Dendritic cell treated with granulocyte-macrophage colony-stimulating factor and Interleukin-4, amounts not matched to agents 40 ng/mL and 50 ng/mL, for 4 days (primary cell): ENCODE measurements around the gene MRPL47.
"Not testable (repeated sequence)": the region's sequence is repeated elsewhere in the genome, so short reads cannot be mapped to it uniquely, and the experiment has no call there.

Experiments
- H3K27ac Mint-ChIP-seq: one replicate; pipeline ENCODE4 v1.8.0; 2022; ENCODE audit warnings: mild to moderate bottlenecking, mixed read lengths
- H3K27me3 Mint-ChIP-seq: one replicate; pipeline ENCODE4 v1.8.0; 2022; ENCODE audit warnings: mild to moderate bottlenecking, mixed read lengths
- H3K36me3 Mint-ChIP-seq: one replicate; pipeline ENCODE4 v1.8.0; 2022; ENCODE audit warnings: low read depth, mixed read lengths
- H3K4me1 Mint-ChIP-seq: one replicate; pipeline ENCODE4 v1.8.0; 2022; ENCODE audit warnings: low read depth, mixed read lengths
- H3K4me3 Mint-ChIP-seq: one replicate; pipeline ENCODE4 v1.8.0; 2022; ENCODE audit warnings: mild to moderate bottlenecking, moderate library complexity, mixed read lengths
- H3K9me3 Mint-ChIP-seq: one replicate; pipeline ENCODE4 v1.8.0; 2022; ENCODE audit warnings: mixed read lengths
- intact Hi-C: fragments of 100-400 bp; cut with micrococcal nuclease; formaldehyde crosslinking; loops from one replicate; pipeline ENCODE4 v1.15.0; 2022

Gene MRPL47

DNA sequence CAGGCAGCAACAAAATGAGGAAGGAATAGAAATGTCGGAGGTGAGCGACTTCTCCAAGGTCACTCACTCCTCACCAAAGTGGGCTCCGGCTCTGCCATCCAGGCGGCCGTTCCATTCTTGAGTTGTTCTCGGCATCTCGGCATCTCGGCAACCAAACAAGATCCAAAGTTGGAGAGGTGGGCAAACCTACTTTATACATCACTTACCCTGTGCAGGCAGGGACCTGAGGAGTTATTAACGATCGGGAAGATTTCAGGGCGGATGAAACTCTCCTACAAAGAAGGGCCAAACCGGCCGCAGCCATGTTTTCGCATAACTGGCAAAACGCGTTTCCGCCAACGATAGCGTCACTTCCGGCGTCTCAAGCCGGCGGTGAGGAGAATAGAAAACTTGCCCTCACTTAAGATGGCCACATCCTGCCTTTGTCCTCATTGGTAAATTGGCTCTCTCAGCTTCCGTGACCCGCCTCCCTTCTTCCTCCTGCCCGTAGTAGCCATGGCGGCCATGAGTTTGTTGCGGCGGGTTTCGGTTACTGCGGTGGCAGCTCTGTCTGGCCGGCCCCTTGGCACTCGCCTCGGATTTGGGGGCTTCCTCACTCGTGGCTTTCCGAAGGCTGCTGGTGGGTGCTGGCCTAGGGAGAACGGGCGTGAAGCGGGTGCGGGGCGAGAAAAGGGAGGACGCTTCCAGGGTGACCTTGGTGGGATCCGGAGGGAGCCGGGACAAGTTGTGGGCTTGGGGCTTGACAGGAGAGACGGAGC lies at the start of gene MRPL47, which contains the start of gene NDUFB5:
Gene MRPL47 (minus strand): TSS at position 318 of the 758 bp plus-strand sequence. CDS start 14 bp downstream, at position 304.
Gene NDUFB5 (plus strand): TSS at position 474 of the 758 bp plus-strand sequence. CDS start 22 bp downstream, at position 496.
- H3K4me3 Mint-ChIP-seq = peak within 1 kb of the TSS; percentile 100

DNA sequence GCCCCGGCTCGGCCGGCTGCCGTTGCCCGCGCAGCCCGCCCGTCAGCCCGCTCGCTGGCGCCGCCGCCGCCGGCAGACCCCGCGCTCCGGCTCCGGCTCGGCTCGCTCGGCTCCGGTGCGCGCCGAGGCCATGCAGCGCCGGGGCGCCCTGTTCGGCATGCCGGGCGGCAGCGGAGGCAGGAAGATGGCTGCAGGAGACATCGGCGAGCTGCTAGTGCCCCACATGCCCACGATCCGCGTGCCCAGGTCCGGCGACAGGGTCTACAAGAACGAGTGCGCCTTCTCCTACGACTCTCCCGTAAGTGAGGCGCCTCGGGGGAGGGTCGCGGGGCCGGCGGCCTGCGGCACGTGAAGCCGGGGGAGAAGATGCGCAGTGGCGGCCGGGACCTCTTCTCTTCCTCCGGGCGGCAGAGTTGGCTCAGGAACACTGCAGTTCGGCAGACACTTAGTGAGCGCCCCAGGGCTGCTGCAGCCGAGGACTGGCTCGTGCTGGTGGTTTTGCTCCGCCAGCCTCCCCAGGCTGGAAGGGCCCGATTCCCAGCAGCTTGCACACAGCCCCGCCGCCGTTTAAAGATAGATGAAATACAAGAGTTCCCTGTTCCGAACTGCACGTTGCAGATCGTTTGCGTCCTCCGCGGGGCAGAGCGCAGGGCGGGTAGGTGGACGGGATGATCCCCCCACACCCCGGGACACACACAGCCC lies 48.8 kb upstream of the MRPL47 start:
- H3K27me3 Mint-ChIP-seq = peaks cover 36% of the 10 kb centered on the region
- H3K4me1 Mint-ChIP-seq = peaks cover 24% of the 10 kb centered on the region
- H3K4me3 Mint-ChIP-seq = peak overlapping the region; percentile 89
- H3K9me3 Mint-ChIP-seq = no peaks in the 10 kb centered on the region
- H3K36me3 Mint-ChIP-seq = no peaks in the 10 kb centered on the region
- intact Hi-C loops = loop anchor here (5.0 kb wide), 1 partner anchor 44 kb away; no protein-coding TSS in a partner anchor
- peak overlapping the region; percentile 75 for H3K27ac Mint-ChIP-seq

More for the DNA sequence above, at the start of gene MRPL47, which contains the start of gene NDUFB5:
- intact Hi-C loops = loop anchor here (1.0 to 5.0 kb wide), 3 partner anchors 42 to 457 kb away; partner anchors contain the start of genes ACTL6A, MFN1 and PIK3CA
- Mint-ChIP-seq H3K4me1 (peaks cover 31% of the 10 kb centered on the region), H3K27ac (peak within 1 kb of the TSS; percentile 100), H3K27me3 (no peaks in the 10 kb centered on the region), H3K36me3 (peaks cover 49% of the 10 kb centered on the region), H3K9me3 (no peaks in the 10 kb centered on the region)

DNA sequence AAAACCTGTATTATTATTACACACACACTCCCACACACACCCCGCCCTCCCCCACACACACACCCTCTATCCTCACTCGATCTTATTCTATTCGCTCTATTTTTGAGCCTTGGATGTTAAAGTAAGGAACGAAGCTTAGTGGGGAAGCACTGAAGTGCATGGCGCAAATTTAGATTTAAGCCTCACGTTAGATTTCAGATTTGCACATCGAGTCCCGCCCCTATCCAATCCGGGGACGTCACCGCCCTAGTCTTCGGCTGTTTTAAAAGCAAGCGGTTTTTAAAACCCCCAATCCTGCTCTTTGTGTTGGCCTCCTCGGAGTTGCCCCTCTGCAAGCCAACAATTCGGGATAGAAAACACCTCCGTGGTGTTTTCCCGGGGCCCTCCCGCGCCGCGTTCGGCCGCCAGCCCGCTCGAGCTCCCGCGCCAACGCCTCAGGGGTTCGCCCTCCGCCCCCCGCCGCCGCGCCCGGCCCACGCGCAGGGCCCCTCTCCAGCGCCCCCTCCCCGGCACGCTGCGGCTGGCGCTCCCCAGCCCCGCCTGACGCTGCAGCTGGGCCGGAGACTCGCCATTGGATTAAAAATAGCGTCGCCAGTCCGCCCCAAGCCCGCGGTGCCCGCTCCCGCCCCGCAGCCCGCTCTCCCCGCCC lies 48.1 kb upstream of the MRPL47 start, which contains the start of gene USP13:
Gene USP13 (plus strand): TSS at position 594 of the 649 bp plus-strand sequence. CDS start 186 bp downstream, outside the sequence.
- H3K4me1 Mint-ChIP-seq = peaks cover 24% of the 10 kb centered on the region
- peak within 1 kb of the TSS; percentile 75 for H3K27ac Mint-ChIP-seq
- H3K27me3 Mint-ChIP-seq = peaks cover 36% of the 10 kb centered on the region
- peak within 1 kb of the TSS; percentile 89 for H3K4me3 Mint-ChIP-seq
- intact Hi-C loops = loop anchor here (5.0 kb wide), 1 partner anchor 45 kb away; no protein-coding TSS in a partner anchor
- no peaks in the 10 kb centered on the region for H3K9me3 Mint-ChIP-seq
- H3K36me3 Mint-ChIP-seq = no peaks in the 10 kb centered on the region

DNA sequence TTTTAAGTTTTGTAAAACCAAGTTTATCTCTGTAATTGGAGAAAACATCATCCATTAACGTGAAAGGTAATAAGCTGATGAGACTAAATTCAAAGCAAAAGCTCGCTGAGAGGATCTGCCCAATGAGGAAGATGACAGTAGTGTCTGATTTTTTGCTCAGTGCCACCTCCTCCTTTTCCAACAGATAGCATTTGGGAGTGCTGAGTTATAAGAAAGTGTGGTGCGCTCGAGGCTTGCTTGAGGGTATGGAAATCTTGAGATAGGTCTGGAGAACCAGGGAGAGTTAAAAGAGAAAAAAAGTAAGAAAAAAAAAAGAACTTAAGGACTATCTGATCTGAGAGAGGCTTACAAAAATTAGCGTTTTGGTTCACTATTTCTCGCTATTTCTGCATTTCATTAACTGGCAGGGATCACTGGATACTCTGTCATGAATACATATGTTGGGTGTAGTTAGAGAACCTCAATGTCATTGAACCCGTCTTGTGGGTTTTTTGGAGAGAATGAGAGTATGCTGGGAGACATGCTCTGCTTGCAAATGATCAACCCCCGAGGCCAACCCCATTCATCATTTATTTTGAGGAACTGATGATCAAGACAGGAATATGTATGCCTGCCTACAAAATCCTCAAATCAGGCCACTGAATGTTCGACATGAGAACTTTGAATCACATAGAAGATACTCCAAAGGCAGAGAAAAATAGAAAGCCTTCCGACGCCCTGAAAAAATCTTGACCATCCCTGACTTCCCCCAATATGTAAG lies 47.4 kb upstream of the MRPL47 start:
- Mint-ChIP-seq H3K27ac (peak overlapping the region; percentile 75), H3K36me3 (no peaks in the 10 kb centered on the region), H3K9me3 (no peaks in the 10 kb centered on the region), H3K4me3 (peak overlapping the region; percentile 71), H3K27me3 (peaks cover 36% of the 10 kb centered on the region), H3K4me1 (peaks cover 24% of the 10 kb centered on the region)
- intact Hi-C loops = loop anchor here (5.0 kb wide), 1 partner anchor 45 kb away; no protein-coding TSS in a partner anchor

DNA sequence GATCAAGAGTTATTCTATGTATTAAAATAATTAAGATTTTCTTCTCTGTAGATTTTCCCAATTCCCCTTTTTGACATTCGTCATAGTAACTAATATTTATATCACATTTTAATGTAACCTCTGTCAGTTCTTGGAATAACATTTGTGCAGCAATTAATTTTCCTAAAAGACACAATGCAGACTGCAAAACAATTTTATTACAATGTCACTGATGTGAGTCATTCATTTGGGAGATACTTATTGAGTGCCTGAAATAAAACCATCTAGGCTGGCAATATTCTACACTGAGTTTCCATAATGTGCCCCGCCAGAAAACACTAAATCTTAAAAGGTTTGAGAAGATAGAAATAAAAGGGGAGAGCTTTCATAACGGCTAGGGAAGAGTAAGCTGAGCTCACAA lies 41.7 kb upstream of the MRPL47 start:
- peaks cover 9% of the 10 kb centered on the region for H3K27me3 Mint-ChIP-seq
- no peaks in the 10 kb centered on the region for H3K4me1 Mint-ChIP-seq
- no peaks in the 10 kb centered on the region for H3K36me3 Mint-ChIP-seq
- H3K4me3 Mint-ChIP-seq = no peak overlapping the region
- no peaks in the 10 kb centered on the region for H3K9me3 Mint-ChIP-seq
- intact Hi-C loops = no loop called here
- H3K27ac Mint-ChIP-seq = no peak overlapping the region

DNA sequence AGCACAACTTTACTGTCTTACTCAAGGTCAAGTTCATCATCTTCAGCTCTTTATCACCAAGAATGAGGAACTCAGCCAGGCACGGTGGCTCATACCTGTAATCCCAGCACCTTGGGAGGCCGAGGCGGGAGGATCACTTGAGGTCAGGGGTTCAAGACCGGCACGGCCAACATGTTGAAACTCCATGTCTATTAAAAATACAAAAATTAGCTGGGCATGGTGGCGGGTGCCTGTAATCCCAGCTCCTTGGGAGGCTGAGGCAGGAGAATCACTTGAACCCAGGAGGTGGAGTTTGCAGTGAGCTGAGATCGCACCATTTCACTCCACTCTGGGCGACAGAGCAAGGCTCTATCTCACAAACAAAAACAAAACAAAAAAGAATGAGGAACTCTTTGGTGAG lies 39.4 kb upstream of the MRPL47 start:
- H3K9me3 Mint-ChIP-seq, H3K4me3 Mint-ChIP-seq, H3K27ac Mint-ChIP-seq: not testable (repeated sequence)

DNA sequence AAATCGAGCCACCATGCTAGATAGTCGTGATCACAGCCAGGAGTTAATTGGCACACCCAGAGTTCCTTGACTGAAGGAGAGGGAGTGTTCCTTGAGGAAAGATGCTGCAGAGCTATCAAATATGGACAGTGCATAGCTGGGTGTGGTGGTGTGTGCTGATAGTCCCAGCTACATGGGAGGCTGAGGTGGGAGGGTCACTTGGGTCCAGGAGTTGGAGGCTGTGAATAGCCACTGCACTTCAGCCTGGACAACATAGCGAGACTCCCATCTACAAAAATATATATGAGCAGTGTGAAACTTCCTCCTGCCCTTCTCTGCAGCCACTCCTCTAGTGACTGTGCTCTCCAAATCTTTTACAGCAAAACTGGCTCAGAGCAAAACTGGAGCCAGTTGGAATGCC lies 38.4 kb upstream of the MRPL47 start:
- Mint-ChIP-seq H3K9me3 (no peaks in the 10 kb centered on the region), H3K36me3 (no peaks in the 10 kb centered on the region), H3K4me3 (no peak overlapping the region), H3K27me3 (no peaks in the 10 kb centered on the region), H3K4me1 (no peaks in the 10 kb centered on the region), H3K27ac (no peak overlapping the region)
- intact Hi-C loops = no loop called here

More for the DNA sequence above, 39.4 kb upstream of the MRPL47 start:
- intact Hi-C loops, H3K4me1 Mint-ChIP-seq, H3K36me3 Mint-ChIP-seq, H3K27me3 Mint-ChIP-seq: not testable (repeated sequence)

DNA sequence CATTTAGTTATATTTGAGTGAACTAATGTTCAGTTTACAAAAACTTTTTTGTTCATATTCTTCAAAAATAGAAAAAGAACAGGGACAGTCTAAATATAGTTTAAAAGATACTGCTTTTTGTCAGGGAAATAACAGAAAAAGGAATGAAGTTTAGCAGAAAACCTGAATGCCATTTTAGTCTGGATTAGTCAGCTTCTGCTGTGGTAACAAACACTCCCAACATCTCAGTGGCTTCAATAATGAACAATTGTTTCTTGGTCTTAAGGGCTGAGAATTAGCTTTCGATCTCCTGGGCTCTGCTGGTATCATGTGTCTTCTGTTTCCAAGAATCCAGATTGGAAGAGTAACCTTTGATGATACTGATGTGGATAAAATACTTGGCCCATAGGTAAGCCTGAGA lies 36.0 kb upstream of the MRPL47 start:
- no peaks in the 10 kb centered on the region for H3K4me1 Mint-ChIP-seq
- no peaks in the 10 kb centered on the region for H3K9me3 Mint-ChIP-seq
- no peaks in the 10 kb centered on the region for H3K36me3 Mint-ChIP-seq
- intact Hi-C loops = no loop called here
- H3K27ac Mint-ChIP-seq = no peak overlapping the region
- no peaks in the 10 kb centered on the region for H3K27me3 Mint-ChIP-seq
- H3K4me3 Mint-ChIP-seq = no peak overlapping the region

DNA sequence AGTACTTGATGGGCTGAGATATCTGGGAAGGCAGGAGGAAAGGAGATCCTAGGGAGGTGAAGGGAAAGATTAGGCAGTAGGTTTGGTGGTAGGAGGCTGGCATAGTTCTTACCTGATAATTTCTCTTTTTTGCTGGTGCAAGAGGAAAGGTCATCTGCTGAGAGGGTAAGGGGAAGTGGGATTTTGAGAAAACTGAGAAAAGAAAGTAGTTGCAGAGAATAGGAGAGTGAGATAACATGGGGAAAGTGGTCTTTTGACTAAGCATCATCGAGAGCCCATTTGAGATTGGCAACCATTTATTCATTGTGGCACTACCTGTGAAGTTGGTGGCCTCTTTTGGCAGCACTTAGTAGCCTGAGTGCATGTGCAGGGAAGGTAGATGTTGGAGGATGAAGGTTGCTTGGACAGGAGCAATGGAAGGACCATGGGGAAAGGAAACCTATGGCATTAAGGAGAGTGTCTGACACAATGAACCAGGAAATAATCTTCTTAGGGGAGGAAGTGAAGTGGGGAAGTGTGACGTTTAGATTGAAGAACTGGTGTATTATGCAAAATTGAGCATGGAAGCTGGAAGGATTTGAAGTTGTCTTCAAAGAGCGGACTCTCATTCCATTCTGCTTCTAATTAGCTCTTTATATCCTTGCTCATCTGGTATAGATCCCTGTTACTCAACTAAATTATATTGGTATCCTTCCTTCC lies 26.5 kb upstream of the MRPL47 start:
- no peaks in the 10 kb centered on the region for H3K4me1 Mint-ChIP-seq
- no peaks in the 10 kb centered on the region for H3K9me3 Mint-ChIP-seq
- intact Hi-C loops = no loop called here
- no peak overlapping the region for H3K4me3 Mint-ChIP-seq
- peaks cover under 1% of the 10 kb centered on the region for H3K36me3 Mint-ChIP-seq
- H3K27me3 Mint-ChIP-seq = no peaks in the 10 kb centered on the region
- no peak overlapping the region for H3K27ac Mint-ChIP-seq

DNA sequence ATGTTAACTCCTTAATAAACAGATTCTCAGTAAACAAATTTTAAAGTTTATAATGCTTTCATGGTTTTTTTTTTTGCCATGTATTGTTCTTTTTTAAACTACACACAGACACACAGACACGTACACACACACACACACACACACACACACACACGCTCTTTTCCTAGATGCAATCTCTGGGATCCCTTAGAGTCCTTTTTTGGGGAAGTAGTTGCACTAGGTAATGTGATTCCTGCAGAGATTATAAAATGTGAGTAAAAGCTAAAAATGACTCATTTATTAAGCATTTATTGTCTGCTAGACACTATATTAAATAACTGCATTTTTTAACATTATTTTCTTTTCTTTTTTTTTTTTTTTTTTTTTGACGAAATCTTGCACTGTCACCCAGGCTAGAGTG lies 20.0 kb upstream of the MRPL47 start:
- Mint-ChIP-seq H3K36me3 (peaks cover 65% of the 10 kb centered on the region), H3K4me1 (no peaks in the 10 kb centered on the region), H3K4me3 (no peak overlapping the region), H3K27me3 (no peaks in the 10 kb centered on the region), H3K27ac (no peak overlapping the region), H3K9me3 (no peaks in the 10 kb centered on the region)
- intact Hi-C loops = no loop called here

DNA sequence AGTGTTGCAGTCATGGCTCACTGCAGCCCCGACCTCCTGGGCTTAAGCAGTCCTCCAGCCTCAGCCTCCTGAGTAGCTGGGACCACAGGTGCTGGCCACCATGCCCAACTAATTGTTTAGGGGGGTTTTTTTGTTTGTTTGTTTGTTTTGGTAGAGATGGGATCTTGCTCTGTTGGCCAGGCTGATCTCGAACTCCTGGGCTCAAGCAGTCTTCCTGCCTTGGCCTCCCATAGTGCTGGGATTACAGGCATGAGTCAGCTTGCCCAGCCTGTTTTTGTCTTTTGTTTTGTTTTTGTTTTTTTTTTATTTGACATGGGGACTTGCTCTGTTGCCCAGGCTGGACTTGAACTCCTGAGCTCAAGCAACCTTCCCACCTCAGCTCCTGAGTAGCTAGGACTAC lies 17.6 kb upstream of the MRPL47 start:
- no peaks in the 10 kb centered on the region for H3K4me1 Mint-ChIP-seq
- intact Hi-C loops = no loop called here
- H3K36me3 Mint-ChIP-seq = peaks cover 88% of the 10 kb centered on the region
- H3K27me3 Mint-ChIP-seq = no peaks in the 10 kb centered on the region
- H3K4me3 Mint-ChIP-seq = no peak overlapping the region
- no peaks in the 10 kb centered on the region for H3K9me3 Mint-ChIP-seq
- H3K27ac Mint-ChIP-seq = no peak overlapping the region

DNA sequence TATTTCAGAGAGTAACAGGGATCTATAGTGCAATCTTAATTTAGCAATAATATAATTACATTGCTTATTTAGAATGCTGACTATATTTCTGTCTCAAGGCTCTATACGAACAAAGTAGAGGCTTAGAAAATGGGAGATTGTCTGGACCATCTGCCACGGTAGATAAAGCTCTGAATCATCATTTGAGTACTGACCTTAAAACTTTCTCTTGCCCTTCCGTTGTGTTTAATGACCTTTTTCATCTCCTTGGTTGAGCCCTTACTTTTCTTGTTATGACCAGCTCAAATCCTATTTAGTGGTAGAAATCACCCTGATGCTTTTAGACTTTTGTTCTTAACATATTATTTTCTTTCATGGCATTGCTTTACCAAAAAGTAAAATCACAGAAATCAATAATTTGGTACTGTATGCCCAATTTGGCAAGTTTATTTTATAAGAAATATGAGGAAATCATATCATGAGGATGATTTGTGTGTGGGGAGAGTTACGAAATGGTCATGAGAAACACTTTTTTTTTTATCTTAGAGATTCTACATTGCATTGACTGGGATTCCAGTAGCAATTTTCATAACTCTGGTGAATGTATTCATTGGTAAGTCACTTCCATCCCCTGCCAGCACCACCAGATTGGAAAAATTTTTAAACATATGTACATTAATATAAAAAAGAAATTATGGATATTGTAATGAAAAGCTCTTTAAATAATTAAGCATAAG lies 11.2 kb upstream of the MRPL47 start:
- no peak overlapping the region for H3K4me3 Mint-ChIP-seq

More for the DNA sequence above, 11.2 kb upstream of the MRPL47 start:
- H3K36me3 Mint-ChIP-seq = peaks cover 83% of the 10 kb centered on the region
- H3K4me1 Mint-ChIP-seq = peaks cover 5% of the 10 kb centered on the region
- no peak overlapping the region for H3K27ac Mint-ChIP-seq
- no peaks in the 10 kb centered on the region for H3K27me3 Mint-ChIP-seq
- H3K9me3 Mint-ChIP-seq = no peaks in the 10 kb centered on the region
- intact Hi-C loops = no loop called here
